Aorta (tissue), 5 donors: ENCODE data around the gene CAPN9. TPM values are rescaled to one million over a fixed set of nuclear protein-coding genes. Genes with fewer than 3 reads are reported as not detected.
A peak's percentile ranks its signal among the peaks of the same experiment; 100 is the strongest.

ENCODE experiments used
- ATAC-seq: fragments of 200-7000 bp; cut with Tn5 transposase; one replicate; pipeline ENCODE4 v1.9.1; 2022; ENCODE audit warnings: moderate library complexity; ENCODE audit not compliant: low FRiP score
- DNase-seq, 2 donors: peaks; one replicate each; pipeline ENCODE4 v3.0.0-alpha.2; 2020
- H3K27ac ChIP-seq, 2 donors: one replicate each; pipeline ENCODE4 v1.5.1; 2013; ENCODE audit warnings: low read length in 2 of 2, mild to moderate bottlenecking in 2 of 2, moderate library complexity in 2 of 2, control low read depth in 1 of 2, inconsistent platforms in 1 of 2, low read depth in 1 of 2
- H3K27me3 ChIP-seq, 2 donors: one replicate each; pipeline ENCODE4 v1.6.1; 2013; ENCODE audit warnings: control low read depth in 1 of 2, low read length in 1 of 2, mild to moderate bottlenecking in 1 of 2, moderate library complexity in 1 of 2; ENCODE audit not compliant: insufficient read depth in 2 of 2, control insufficient read depth in 1 of 2
- H3K36me3 ChIP-seq, 2 donors: one replicate each; pipeline ENCODE4 v1.6.1; 2013; ENCODE audit warnings: control low read depth in 1 of 2, low read length in 1 of 2, mild to moderate bottlenecking in 1 of 2; ENCODE audit not compliant: insufficient read depth in 2 of 2, control insufficient read depth in 1 of 2
- H3K4me1 ChIP-seq, 2 donors: one replicate each; pipeline ENCODE4 v1.6.1; 2013; ENCODE audit warnings: low read length in 2 of 2, control low read depth in 1 of 2, mild to moderate bottlenecking in 1 of 2, moderate library complexity in 1 of 2; ENCODE audit not compliant: insufficient read depth in 2 of 2, control insufficient read depth in 1 of 2
- H3K4me3 ChIP-seq, 2 donors: one replicate each; pipeline ENCODE4 v1.5.1; 2013; ENCODE audit warnings: low read length in 2 of 2, control low read depth in 1 of 2, mild to moderate bottlenecking in 1 of 2
- H3K9me3 ChIP-seq: one replicate; pipeline ENCODE4 v1.6.1; 2013; ENCODE audit warnings: mild to moderate bottlenecking, low read length; ENCODE audit not compliant: control insufficient read depth
- WGBS, 2 donors: extraction: QIAGEN DNeasy Blood & Tissue Kit; methylation state at CpG; one replicate each; pipeline ENCODE4 v1.1.7; 2013; 5-methylcytosine and 5-hydroxymethylcytosine counted together
- intact Hi-C, 2 donors: fragments of 100-400 bp; cut with DNase I; formaldehyde crosslinking; loops; one replicate each; pipeline versions ENCODE4 v1.14.2 to v1.15.0; 2022
- polyA plus RNA-seq, 2 donors: library from polyadenylated mRNA; stranded (reverse); fragments of 200-250 nt; gene quantifications; one replicate each; pipeline ENCODE4 v1.2.3, GENCODE V29; 2013
- total RNA-seq, 2 donors: library from RNA; stranded (reverse); fragmentation: NEBNext Ultra II Directional; extraction: Animal tissue kit (Norgen Biotek cat#: 25700); gene quantifications; one replicate each; pipeline ENCODE4 v1.2.1, GENCODE V29; 2021
- donor health status: healthy with polysubstance abuse.
- donor health status: Bipolar disorder and iron deficiency.
- donor health status: DM: no; HTN: no; CAD: no.
- donor health status: DM: no; HTN: no; CAD: no.
- donor health status: DM: yes; HTN: yes; CAD: no.

CAPN9 gene
- total and polyA plus RNA-seq, 4 donors: 0.46 to 6.0 TPM; not detected in 2

DNA sequence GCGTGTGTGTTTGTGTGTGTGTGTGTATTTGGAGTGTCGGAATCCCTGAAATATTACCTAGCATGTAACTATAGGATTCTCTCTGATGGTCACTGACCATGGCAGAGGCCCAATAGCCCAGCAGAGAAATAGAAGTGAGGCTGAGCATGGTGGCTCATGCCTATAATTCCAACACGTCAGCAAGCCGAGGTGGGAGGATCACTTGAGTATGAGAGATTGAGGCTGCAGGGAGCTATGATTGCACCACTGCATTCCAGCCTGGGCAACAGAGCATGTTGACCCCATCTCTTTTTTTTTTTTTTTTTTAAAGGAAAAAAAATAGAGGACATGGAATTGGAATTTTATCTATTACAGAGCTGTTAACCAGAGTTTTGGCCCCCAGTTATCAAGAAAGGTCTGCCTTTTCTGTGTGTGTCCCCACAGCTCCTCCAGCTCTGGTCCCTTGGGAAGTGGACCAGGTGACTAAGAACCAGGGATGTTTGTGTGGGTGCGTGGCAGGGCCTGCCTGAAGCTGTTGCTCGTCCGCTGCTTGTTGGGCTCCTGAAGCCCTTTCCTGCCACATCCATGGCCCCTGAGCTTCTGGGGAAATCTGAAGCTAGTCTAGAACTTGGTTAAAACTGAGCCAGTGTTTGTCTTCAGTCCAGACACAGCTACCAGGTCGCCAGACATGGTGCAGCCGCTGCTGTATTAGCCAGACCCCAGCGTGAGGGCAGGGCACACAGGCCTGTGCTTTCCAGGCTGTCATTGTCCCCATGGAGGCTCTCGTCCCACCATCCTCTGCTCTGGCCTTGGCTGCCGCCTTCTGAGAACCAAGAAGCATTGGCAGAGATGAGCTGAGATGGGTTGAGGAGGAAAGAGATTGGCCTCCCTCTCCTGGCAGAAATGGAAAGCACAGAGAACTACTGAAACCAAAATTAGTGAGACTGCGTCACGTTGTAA lies 25.5 kb downstream of the CAPN9 start:
- Histone ChIP-seq H3K9me3 (no peaks in the 10 kb centered on the region), H3K27ac (no peak overlapping the region), H3K4me1 (no peaks in the 10 kb centered on the region), H3K4me3 (no peak overlapping the region), H3K27me3 (no peaks in the 10 kb centered on the region), H3K36me3 (no peaks in the 10 kb centered on the region)
- ATAC-seq: peak; percentile 84
- intact Hi-C loops: loop anchor here (2.0 to 10.0 kb wide), 2 partner anchors 108 to 130 kb away; partner anchors contain the start of gene COG2 (in 1 of the 2)
- no peak for DNase-seq
- WGBS, 2 donors: 52 to 60% methylated on average over 14 of the region's 14 CpGs

DNA sequence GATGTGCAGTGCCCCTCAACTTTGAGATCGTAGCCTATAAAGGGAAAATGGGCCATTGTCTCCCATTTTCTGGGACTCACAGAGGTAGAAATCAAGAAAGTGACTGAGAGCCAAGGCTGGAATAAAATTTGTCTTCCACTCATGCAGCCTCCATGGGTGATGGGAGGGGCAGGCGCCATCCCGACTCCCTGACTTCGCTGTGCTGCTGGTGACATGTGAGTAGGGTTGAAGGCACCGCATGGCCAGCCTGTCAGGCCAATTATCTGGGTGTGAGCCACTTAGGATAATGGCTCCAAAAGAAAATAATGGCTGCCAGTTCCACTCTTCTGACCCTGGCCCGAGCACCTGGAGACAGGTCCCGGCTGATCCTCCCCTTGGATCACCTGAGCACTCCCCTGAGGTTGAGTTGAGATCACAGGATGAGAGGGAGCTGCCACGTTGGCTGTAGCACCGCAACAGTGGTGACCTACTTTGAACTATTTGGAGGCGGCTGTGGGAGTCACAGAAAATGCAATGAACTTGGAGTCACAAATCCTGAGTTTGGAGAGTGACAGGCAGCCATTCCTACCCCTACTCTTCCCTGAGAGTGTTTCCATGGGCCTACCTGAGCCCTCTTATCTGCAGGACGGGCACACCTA lies 26.3 kb downstream of the CAPN9 start:
- Histone ChIP-seq H3K27me3 (no peaks in the 10 kb centered on the region), H3K36me3 (no peaks in the 10 kb centered on the region), H3K9me3 (no peaks in the 10 kb centered on the region), H3K27ac (no peak overlapping the region), H3K4me3 (no peak overlapping the region), H3K4me1 (no peaks in the 10 kb centered on the region)
- DNase-seq: no peak
- intact Hi-C loops: loop anchor here (2.0 to 10.0 kb wide), 2 partner anchors 109 to 131 kb away; partner anchors contain the start of gene COG2 (in 1 of the 2)
- no peak for ATAC-seq
- 81% methylated on average over 11 of the region's 11 CpGs for WGBS, 2 donors

DNA sequence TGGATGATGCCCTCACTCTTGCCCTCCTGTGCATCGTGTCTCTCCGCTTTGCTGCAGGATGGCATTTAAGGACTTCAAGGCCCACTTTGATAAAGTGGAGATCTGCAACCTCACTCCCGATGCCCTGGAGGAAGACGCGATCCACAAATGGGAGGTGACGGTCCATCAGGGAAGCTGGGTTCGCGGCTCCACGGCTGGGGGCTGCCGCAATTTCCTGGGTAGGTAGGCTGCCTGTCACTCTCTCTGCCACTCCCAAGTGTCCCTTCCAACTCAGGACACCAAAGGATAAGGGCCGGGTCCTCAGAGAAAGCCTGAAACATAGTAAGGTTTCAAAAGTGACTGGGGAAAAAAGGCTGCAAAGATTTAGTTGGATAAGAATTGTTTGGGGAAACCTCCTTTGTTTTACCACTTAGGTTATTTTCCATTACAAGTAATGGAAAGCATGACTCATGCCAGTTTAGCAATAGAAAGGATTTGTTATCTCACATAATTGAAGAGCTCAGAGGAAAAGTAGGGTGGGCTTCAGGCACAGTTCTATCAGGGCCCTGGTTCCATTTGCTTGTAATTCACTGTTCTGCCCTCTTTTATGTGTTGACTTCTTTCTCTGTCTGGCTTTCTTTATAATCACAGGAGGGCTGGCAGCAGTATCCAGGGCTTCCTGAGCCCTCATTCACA lies 31.9 kb downstream of the CAPN9 start:
- H3K4me3 ChIP-seq: no peak overlapping the region
- H3K27me3 ChIP-seq: no peaks in the 10 kb centered on the region
- no peak for DNase-seq
- no peak for ATAC-seq
- WGBS, 2 donors: 88 to 91% methylated on average over 11 of the region's 11 CpGs
- intact Hi-C loops: loop anchor here in 1 of 2 donors (10.0 kb wide), 1 partner anchor 114 kb away; no protein-coding TSS in a partner anchor
- H3K9me3 ChIP-seq: no peaks in the 10 kb centered on the region
- no peaks in the 10 kb centered on the region for H3K36me3 ChIP-seq
- H3K4me1 ChIP-seq: no peaks in the 10 kb centered on the region
- H3K27ac ChIP-seq: no peak overlapping the region

DNA sequence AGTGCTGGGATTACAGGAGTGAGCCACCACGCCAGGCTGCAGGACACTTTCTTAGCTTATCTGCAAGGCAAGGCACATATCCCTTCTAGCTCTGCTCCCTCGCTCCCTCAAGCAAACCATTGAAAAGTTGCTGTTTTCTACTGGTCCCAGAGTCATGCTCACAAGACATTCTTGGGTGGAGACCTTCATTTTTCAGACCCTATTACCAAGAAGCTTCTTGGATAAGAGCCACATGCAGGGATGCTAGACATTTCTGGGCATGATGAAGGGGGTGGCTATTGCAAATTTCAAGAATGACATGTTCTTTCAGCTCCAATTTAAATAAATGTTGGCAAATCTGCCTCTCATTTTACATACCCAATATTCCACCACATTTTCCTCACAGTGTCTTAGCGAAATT lies 33.9 kb downstream of the CAPN9 start:
- H3K4me1 ChIP-seq: no peaks in the 10 kb centered on the region
- no peaks in the 10 kb centered on the region for H3K9me3 ChIP-seq
- intact Hi-C loops: no loop called here
- ATAC-seq: no peak
- H3K27me3 ChIP-seq: no peaks in the 10 kb centered on the region
- H3K36me3 ChIP-seq: peaks cover 0 to 2% of the 10 kb centered on the region in 2 donors
- no peak overlapping the region for H3K27ac ChIP-seq
- WGBS, 2 donors: 87 to 93% methylated on average over 3 of the region's 3 CpGs
- H3K4me3 ChIP-seq: no peak overlapping the region
- DNase-seq: no peak

DNA sequence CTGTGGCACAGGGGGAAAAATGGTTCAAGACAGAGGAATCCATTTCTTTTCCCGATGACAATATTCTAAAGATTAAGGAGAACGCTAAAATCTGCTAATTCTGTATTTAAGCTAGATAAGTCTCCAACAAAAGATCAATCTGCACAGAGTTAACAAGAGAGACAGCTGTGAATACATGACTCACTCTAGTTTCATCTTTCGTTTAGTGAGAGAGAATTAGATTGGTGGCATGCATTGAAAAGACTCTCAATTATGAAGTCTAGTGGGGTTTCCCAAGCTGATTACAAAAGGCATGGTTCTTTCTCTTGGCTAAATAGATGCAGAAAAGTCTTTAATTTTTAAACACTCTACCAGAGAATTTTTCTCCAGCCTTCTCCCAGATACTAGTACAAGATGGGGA lies 34.4 kb downstream of the CAPN9 start:
- ATAC-seq (no peak), DNase-seq (no peak)
- Histone ChIP-seq H3K27ac (no peak overlapping the region), H3K4me3 (no peak overlapping the region), H3K36me3 (peaks cover 0 to 2% of the 10 kb centered on the region in 2 donors), H3K9me3 (no peaks in the 10 kb centered on the region), H3K4me1 (no peaks in the 10 kb centered on the region), H3K27me3 (no peaks in the 10 kb centered on the region)
- 78 to 81% methylated on average over 3 of the region's 3 CpGs for WGBS, 2 donors
- intact Hi-C loops: no loop called here

DNA sequence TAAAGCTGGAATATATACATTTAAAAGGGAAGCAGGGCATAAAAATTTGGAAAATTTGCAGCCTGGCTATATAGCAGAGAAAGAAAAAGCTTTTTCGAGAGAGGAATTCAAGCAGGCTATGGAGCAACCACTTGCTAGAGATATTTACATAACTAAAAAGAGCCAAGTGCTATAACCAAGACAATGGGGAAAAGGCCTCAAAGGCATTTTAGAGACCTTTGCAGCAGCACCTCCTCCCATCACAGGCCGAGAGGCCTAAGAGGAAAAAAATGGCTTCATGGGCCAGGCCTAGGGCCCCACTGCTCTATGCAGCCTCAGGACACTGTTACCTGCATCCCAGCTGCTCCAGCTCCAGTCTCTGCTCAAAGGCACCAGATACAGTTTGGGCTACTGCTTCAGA lies 37.0 kb downstream of the CAPN9 start:
- no peaks in the 10 kb centered on the region for H3K27me3 ChIP-seq
- intact Hi-C loops: no loop called here
- ATAC-seq: no peak
- no peak overlapping the region for H3K27ac ChIP-seq
- H3K36me3 ChIP-seq: peaks cover 0 to 2% of the 10 kb centered on the region in 2 donors
- H3K4me3 ChIP-seq: no peak overlapping the region
- DNase-seq: no peak
- 73 to 90% methylated on average over 2 of the region's 2 CpGs for WGBS, 2 donors
- H3K9me3 ChIP-seq: no peaks in the 10 kb centered on the region
- H3K4me1 ChIP-seq: no peaks in the 10 kb centered on the region

DNA sequence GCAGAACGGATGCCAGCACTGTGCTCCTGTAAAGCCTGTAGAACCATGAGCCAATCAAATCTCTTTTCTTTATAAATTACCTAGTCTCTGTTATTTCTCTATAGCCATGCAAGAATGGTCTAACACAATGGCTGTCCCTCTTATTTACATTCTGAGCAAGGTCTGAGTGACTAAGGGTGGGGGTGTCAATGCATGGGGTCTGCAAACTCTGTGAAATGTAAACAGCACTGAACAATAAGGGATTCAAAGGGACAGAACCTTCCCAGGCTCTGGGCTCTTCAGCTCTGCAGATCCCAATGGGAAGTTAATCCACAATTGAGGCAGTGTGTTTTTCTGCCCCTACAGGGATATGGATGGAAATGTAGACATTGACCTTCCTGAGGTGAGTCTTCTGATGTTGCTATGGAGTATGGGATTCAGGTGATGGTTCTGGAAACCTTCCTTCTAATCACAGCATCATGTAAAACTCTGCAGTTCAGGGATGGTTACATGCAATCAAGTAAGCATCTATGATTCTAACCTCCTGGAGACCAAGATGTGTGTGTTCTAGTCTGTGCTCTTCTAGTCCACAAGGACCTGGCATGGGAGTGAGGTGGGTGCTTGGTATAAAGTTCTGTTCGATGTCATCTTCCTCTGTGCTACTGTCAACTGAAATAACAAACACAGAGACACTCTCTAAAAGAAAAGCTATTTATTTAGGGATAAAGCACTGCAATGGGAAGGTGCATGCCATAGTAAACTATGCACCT lies 38.6 kb downstream of the CAPN9 start:
- H3K9me3 ChIP-seq: no peaks in the 10 kb centered on the region
- no peak for ATAC-seq
- DNase-seq: no peak
- no peaks in the 10 kb centered on the region for H3K27me3 ChIP-seq
- no peak overlapping the region for H3K27ac ChIP-seq
- H3K4me3 ChIP-seq: no peak overlapping the region
- intact Hi-C loops: no loop called here
- no peaks in the 10 kb centered on the region for H3K4me1 ChIP-seq
- peaks cover 0 to 2% of the 10 kb centered on the region in 2 donors for H3K36me3 ChIP-seq
- 77 to 82% methylated on average over 2 of the region's 2 CpGs for WGBS, 2 donors

DNA sequence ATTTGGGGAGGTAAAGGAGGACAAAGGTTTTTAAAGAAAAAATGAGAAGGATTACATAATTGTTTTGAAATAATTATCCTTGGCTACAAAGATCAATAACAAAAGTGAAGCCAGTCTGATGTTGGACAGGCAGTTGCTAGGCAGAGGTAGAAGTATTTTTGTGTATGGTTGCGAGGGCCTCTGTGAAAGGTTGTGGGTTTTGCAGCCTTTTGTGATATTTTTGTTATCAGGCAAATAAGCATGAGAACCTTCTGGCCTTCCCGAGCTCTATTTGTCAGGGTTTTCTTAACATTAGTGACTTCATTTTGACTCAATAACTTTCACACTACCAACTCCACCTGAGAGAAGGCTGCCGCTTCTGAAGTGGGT lies 39.2 kb downstream of the CAPN9 start:
- Histone ChIP-seq H3K4me1 (no peaks in the 10 kb centered on the region), H3K36me3 (peaks cover 0 to 2% of the 10 kb centered on the region in 2 donors), H3K27ac (no peak overlapping the region), H3K27me3 (no peaks in the 10 kb centered on the region), H3K9me3 (no peaks in the 10 kb centered on the region), H3K4me3 (no peak overlapping the region)
- 93 to 96% methylated on average over 3 of the region's 3 CpGs for WGBS, 2 donors
- DNase-seq (no peak), ATAC-seq (no peak)
- intact Hi-C loops: no loop called here
